Endothelial cell of umbilical vein (primary cell): Measurements from ENCODE around the gene ANKRD33B. TPM values are rescaled to one million over a fixed set of nuclear protein-coding genes. Genes with fewer than 3 reads are reported as not detected.
A peak's percentile ranks its signal among the peaks of the same experiment; 100 is the strongest.

ENCODE experiments used
- BruUV-seq: library from RNA; stranded (reverse); fragments of 400-500 nt; replicated peaks from 2 replicates; lab custom pipeline; 2021; lab: Mats Ljungman, UMichigan
- CTCF ChIA-PET: fragments of 300-600, 350-600 bp; sonication (Branson Sonifier 250); formaldehyde crosslinking; loops from one replicate; lab custom pipeline; 2021; ENCODE audit warnings: antibody characterized with exemption, inconsistent platforms; lab: Charles Lee
- POLR2A ChIA-PET: fragments of 300-600, 350-600 bp; sonication (Branson Sonifier 250); formaldehyde crosslinking; loops from one replicate; lab custom pipeline; 2021; ENCODE audit warnings: antibody characterized with exemption, inconsistent platforms; lab: Charles Lee
- DNase-seq: peaks from one replicate; pipeline ENCODE4 v3.0.0-alpha.2; 2011; ENCODE audit warnings: low read depth, low spot score
- FAIRE-seq: peaks from 2 replicates; lab custom pipeline; 2011; peaks lifted over from hg19 to GRCh38; lab: Jason Lieb, UNC
- H2AFZ ChIP-seq: 2 replicates; pipeline ENCODE4 v1.6.0; 2012; ENCODE audit warnings: low read depth, low read length, control low read depth, inconsistent platforms
- H3K27ac ChIP-seq: 2 replicates; pipeline ENCODE4 v1.5.1; 2011; ENCODE audit warnings: low read depth, mild to moderate bottlenecking, control low read depth, low read length, moderate library complexity; ENCODE audit not compliant: insufficient read depth
- H3K27me3 ChIP-seq, 2 experiments: 2 replicates each; pipeline versions ENCODE4 v1.6.0 to v1.6.1; 2011; ENCODE audit warnings: low read length in 2 of 2, mixed read lengths in 1 of 2; ENCODE audit not compliant: control insufficient read depth in 2 of 2, insufficient read depth in 2 of 2
- H3K36me3 ChIP-seq, 2 experiments: 2 replicates in 1 of 2; 3 replicates in 1 of 2; pipeline ENCODE4 v1.5.1; 2011; ENCODE audit warnings: low read length in 2 of 2, mild to moderate bottlenecking in 1 of 2, moderate library complexity in 1 of 2; ENCODE audit not compliant: control insufficient read depth in 2 of 2, insufficient read depth in 2 of 2; ENCODE audit errors: extremely low read depth in 1 of 2
- H3K4me1 ChIP-seq: 3 replicates; pipeline ENCODE4 v1.5.1; 2011; ENCODE audit warnings: mild to moderate bottlenecking, low read length; ENCODE audit not compliant: control insufficient read depth, insufficient read depth; ENCODE audit errors: extremely low read depth
- H3K4me2 ChIP-seq: 2 replicates; pipeline ENCODE4 v1.6.1; 2011; ENCODE audit warnings: low read length, control low read depth, mixed read lengths; ENCODE audit not compliant: insufficient read depth
- H3K4me3 ChIP-seq, 3 experiments: fragments of 200-600 bp in 1 of 3; sonication (generic), shearing (Covaris generic) in 1 of 3; replicated peaks in 1 of 3; 2 replicates each; pipeline ENCODE4 v1.5.1; 2011 to 2016; ENCODE audit warnings: control low read depth in 3 of 3, low read length in 3 of 3, mild to moderate bottlenecking in 2 of 3, inconsistent platforms in 1 of 3, low read depth in 1 of 3, moderate library complexity in 1 of 3; ENCODE audit not compliant: insufficient read depth in 1 of 3
- H3K79me2 ChIP-seq: 2 replicates; pipeline ENCODE4 v1.6.0; 2012; ENCODE audit warnings: low read length, inconsistent platforms; ENCODE audit not compliant: control insufficient read depth, insufficient read depth
- H3K9ac ChIP-seq: replicated peaks from 2 replicates; pipeline ENCODE3; 2011; ENCODE audit warnings: low read length, control low read depth; ENCODE audit not compliant: insufficient read depth; ENCODE audit errors: extremely low read depth
- H3K9me1 ChIP-seq: replicated peaks from 3 replicates; pipeline ENCODE4 v1.6.0; 2011; ENCODE audit warnings: mild to moderate bottlenecking, low read length; ENCODE audit not compliant: control insufficient read depth, insufficient read depth; ENCODE audit errors: extremely low read depth
- H3K9me3 ChIP-seq: replicated peaks from 2 replicates; pipeline ENCODE4 v1.5.1; 2012; ENCODE audit warnings: low read length, inconsistent platforms; ENCODE audit not compliant: control insufficient read depth, insufficient read depth
- H4K20me1 ChIP-seq: replicated peaks from 2 replicates; pipeline ENCODE3; 2011; ENCODE audit warnings: mild to moderate bottlenecking, low read length; ENCODE audit not compliant: control insufficient read depth, insufficient read depth; ENCODE audit errors: extremely low read depth
- EZH2 ChIP-seq: IDR thresholded peaks from 2 replicates; pipeline ENCODE4 v1.6.1; 2012; ENCODE audit warnings: borderline replicate concordance, low read depth, mild to moderate bottlenecking, moderate library complexity, low read length, inconsistent platforms; ENCODE audit not compliant: severe bottlenecking
- FOS ChIP-seq: IDR thresholded peaks from 2 replicates; pipeline ENCODE4 v1.6.1; 2011; ENCODE audit warnings: mild to moderate bottlenecking, low read length, moderate library complexity, borderline replicate concordance; ENCODE audit not compliant: insufficient read depth
- GATA2 ChIP-seq: IDR thresholded peaks from 2 replicates; pipeline ENCODE4 v1.7.0; 2011; ENCODE audit warnings: low read depth, mild to moderate bottlenecking, moderate library complexity, mixed read lengths, low read length; ENCODE audit not compliant: insufficient read length, insufficient read depth
- JUN ChIP-seq: IDR thresholded peaks from 2 replicates; pipeline ENCODE4 v1.6.1; 2011; ENCODE audit warnings: borderline replicate concordance, low read depth; ENCODE audit not compliant: insufficient read length, insufficient read depth
- MYC ChIP-seq: IDR thresholded peaks from one replicate; pipeline ENCODE4 v1.6.1; 2011; ENCODE audit warnings: mild to moderate bottlenecking, low read depth, low read length
- POLR2A ChIP-seq: IDR thresholded peaks from 2 replicates; pipeline ENCODE4 v1.6.1; 2012; ENCODE audit warnings: low read depth, mild to moderate bottlenecking, control low read depth, low read length
- POLR2AphosphoS5 ChIP-seq: IDR thresholded peaks from 2 replicates; pipeline ENCODE4 v1.6.1; 2012; ENCODE audit warnings: low read depth, mild to moderate bottlenecking, control low read depth, low read length, moderate library complexity; ENCODE audit not compliant: insufficient read depth
- dilution Hi-C: fragments of 300-500 bp; cut with MboI; formaldehyde crosslinking; loops from one replicate; pipeline ENCODE4 v1.15.0; 2019; ENCODE audit warnings: low sequenced_read_pairs; ENCODE audit not compliant: extremely low pct_ligation_motif_present
- intact Hi-C: fragments of 100-400 bp; cut with micrococcal nuclease; formaldehyde crosslinking; loops from one replicate; pipeline ENCODE4 v1.10.0; 2022
- polyA plus RNA-seq, 4 experiments: library from polyadenylated mRNA; depleted of rRNA in 3 of 4; stranded (reverse) in 3 of 4; unstranded in 1 of 4; fragments of >200 nt; gene quantifications; 2 replicates each; pipeline versions ENCODE4 v1.2.1 to v1.2.3, GENCODE V29; 2011 to 2012; ENCODE audit warnings: missing spikeins in 1 of 4
- total RNA-seq: library from RNA; stranded (reverse); gene quantifications from 2 replicates; pipeline ENCODE4 v1.2.3, GENCODE V29; 2021
- TF ChIP-seq, protein P1 (sequence below): IDR thresholded peaks from 2 replicates; pipeline ENCODE4 v1.6.1; 2011; ENCODE audit not compliant: insufficient read depth, insufficient read length
- TF ChIP-seq, protein P2 (sequence below), 2 donors: IDR thresholded peaks; 1 replicate in 1 of 2; 2 replicates in 1 of 2; pipeline ENCODE4 v1.5.1; 2011; ENCODE audit warnings: low read length in 2 of 2, mild to moderate bottlenecking in 2 of 2, moderate library complexity in 2 of 2, control low read depth in 1 of 2, inconsistent platforms in 1 of 2, low read depth in 1 of 2; ENCODE audit not compliant: insufficient read depth in 1 of 2; ENCODE audit errors: extremely low read depth in 1 of 2

Gene ANKRD33B
- total and polyA plus RNA-seq, 2 donors (not counting 3 experiments of a cell fraction or from before 2014, with no cell fraction given) = 2.4 to 5.4 TPM

DNA sequence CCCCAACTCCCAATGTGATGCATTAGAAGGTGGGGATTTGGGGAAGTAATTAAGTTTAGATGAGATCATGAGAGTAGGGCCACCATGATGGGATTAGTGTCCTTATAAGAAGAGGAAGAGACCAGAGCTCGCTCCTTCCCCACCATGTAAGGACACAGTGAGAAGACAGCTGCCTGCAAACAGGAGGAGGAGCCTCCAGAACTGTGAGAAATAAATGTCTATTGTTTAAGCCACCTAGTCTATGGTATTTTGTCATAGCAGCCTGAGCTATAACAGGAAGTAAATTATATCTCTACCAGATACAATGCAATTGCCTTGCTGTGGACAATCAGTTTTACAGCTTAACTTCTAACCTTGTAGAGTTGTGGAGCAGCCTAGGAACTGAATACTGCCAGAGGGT is 58.0 kb downstream of the ANKRD33B start:
- no TSS peak for BruUV-seq
- dilution Hi-C loops = loop anchor here (10.0 kb wide), 1 partner anchor 167 kb away; no protein-coding TSS in a partner anchor

DNA sequence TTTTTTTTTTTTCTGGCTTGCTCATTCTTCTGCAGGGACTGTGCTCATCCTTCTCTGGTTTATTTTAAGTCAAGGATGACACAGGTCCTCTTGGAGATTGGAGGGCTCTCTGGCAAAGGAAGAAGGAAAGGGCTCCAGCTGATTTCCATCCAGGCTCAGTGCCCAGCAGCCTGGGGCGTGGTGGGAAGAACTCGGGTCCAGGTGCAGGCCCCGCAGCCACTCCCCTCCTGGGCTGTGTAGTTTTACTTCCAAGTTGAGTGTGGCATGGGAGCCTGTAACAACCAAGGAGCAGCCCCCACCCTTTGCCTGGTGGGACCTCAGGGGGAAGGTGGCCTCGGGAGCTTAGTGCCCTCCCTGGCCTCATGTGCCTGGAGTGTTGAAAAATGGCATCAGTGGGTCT is 58.9 kb downstream of the ANKRD33B start:
- H4K20me1 ChIP-seq = no peaks in the 10 kb centered on the region
- intact Hi-C loops = no loop called here
- H3K27me3 ChIP-seq = no peaks in the 10 kb centered on the region
- BruUV-seq = no TSS peak
- H3K4me2 ChIP-seq = no peak overlapping the region
- H3K4me1 ChIP-seq = peaks cover 10% of the 10 kb centered on the region
- no peak overlapping the region for H2AFZ ChIP-seq
- H3K9me3 ChIP-seq = no peaks in the 10 kb centered on the region
- no peak overlapping the region for H3K27ac ChIP-seq
- H3K36me3 ChIP-seq = no peaks in the 10 kb centered on the region
- H3K9me1 ChIP-seq = no peaks in the 10 kb centered on the region
- TF ChIP-seq, protein P1, sequence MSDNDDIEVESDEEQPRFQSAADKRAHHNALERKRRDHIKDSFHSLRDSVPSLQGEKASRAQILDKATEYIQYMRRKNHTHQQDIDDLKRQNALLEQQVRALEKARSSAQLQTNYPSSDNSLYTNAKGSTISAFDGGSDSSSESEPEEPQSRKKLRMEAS = no peak
- TF ChIP-seq EZH2 = no peak
- no peak for TF ChIP-seq POLR2A
- TF ChIP-seq JUN = no peak
- no peak for TF ChIP-seq FOS
- TF ChIP-seq POLR2AphosphoS5 = no peak
- TF ChIP-seq GATA2 = no peak
- TF ChIP-seq, protein P2, sequence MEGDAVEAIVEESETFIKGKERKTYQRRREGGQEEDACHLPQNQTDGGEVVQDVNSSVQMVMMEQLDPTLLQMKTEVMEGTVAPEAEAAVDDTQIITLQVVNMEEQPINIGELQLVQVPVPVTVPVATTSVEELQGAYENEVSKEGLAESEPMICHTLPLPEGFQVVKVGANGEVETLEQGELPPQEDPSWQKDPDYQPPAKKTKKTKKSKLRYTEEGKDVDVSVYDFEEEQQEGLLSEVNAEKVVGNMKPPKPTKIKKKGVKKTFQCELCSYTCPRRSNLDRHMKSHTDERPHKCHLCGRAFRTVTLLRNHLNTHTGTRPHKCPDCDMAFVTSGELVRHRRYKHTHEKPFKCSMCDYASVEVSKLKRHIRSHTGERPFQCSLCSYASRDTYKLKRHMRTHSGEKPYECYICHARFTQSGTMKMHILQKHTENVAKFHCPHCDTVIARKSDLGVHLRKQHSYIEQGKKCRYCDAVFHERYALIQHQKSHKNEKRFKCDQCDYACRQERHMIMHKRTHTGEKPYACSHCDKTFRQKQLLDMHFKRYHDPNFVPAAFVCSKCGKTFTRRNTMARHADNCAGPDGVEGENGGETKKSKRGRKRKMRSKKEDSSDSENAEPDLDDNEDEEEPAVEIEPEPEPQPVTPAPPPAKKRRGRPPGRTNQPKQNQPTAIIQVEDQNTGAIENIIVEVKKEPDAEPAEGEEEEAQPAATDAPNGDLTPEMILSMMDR (IDR thresholded peaks at IDR 0.05; ENCODE audit: extremely low read depth in 1 of 2, insufficient read depth in 1 of 2, low read depth in 1 of 2, low read length in 2 of 2) = no peak
- TF ChIP-seq MYC = no peak
- H3K4me3 ChIP-seq = no peak overlapping the region
- H3K9ac ChIP-seq = no peak overlapping the region
- dilution Hi-C loops = loop anchor here (10.0 kb wide), 1 partner anchor 168 kb away; no protein-coding TSS in a partner anchor
- ChIA-PET CTCF (interaction anchor here (2.1 kb wide), 1 partner anchor 170 kb away, joined by 6 read pairs; no protein-coding TSS in a partner anchor), POLR2A (no interaction called here)
- FAIRE-seq = no peak
- no peaks in the 10 kb centered on the region for H3K79me2 ChIP-seq
- no peak for DNase-seq

More for the DNA sequence above, 58.0 kb downstream of the ANKRD33B start:
- Histone ChIP-seq H3K79me2 (no peaks in the 10 kb centered on the region), H3K27ac (no peak overlapping the region), H3K27me3 (no peaks in the 10 kb centered on the region), H3K9me1 (no peaks in the 10 kb centered on the region), H3K9me3 (no peaks in the 10 kb centered on the region), H3K4me1 (peaks cover 4% of the 10 kb centered on the region), H3K36me3 (no peaks in the 10 kb centered on the region), H3K4me3 (no peak overlapping the region), H4K20me1 (no peaks in the 10 kb centered on the region), H2AFZ (no peak overlapping the region), H3K9ac (no peak overlapping the region), H3K4me2 (no peak overlapping the region)
- DNase-seq (peak; percentile 37), FAIRE-seq (no peak)
- intact Hi-C loops = no loop called here
- no peak for TF ChIP-seq FOS
- TF ChIP-seq, protein P2 (IDR thresholded peaks at IDR 0.05; ENCODE audit: extremely low read depth in 1 of 2, insufficient read depth in 1 of 2, low read depth in 1 of 2, low read length in 2 of 2) = no peak
- CTCF ChIA-PET = interaction anchor here (2.1 kb wide), 1 partner anchor 169 kb away, joined by 6 read pairs; no protein-coding TSS in a partner anchor
- POLR2A ChIA-PET = no interaction called here
